Amniotic stem cell (primary cell): ENCODE measurements around the gene FOXN3.
"Not testable (repeated sequence)": the region's sequence is repeated elsewhere in the genome, so short reads cannot be mapped to it uniquely, and the experiment has no call there.

Source experiments
- DNase-seq: peaks from one replicate; lab custom pipeline; 2025; lab: John Stamatoyannopoulos, UW

Gene FOXN3

GRCh38 chr14:89302396-89302950 lies 114.6 kb downstream of the FOXN3 start:
- DNase-seq: no peak

- DNase-seq: no peak
Observed at GRCh38 chr14:89299587-89299986, 117.4 kb downstream of the FOXN3 start.

- DNase-seq: no peak
Observed at GRCh38 chr14:89298056-89298834, 118.8 kb downstream of the FOXN3 start.

- DNase-seq: no peak
Observed at GRCh38 chr14:89296281-89296745, 120.7 kb downstream of the FOXN3 start.

GRCh38 chr14:89294872-89295271 lies 122.2 kb downstream of the FOXN3 start:
- no peak for DNase-seq

- DNase-seq: not testable (repeated sequence)
Observed at GRCh38 chr14:89294469-89294868, 122.6 kb downstream of the FOXN3 start.

GRCh38 chr14:89294060-89294459 lies 123.0 kb downstream of the FOXN3 start:
- DNase-seq: no peak

GRCh38 chr14:89293314-89293916 lies 123.6 kb downstream of the FOXN3 start:
- no peak for DNase-seq

GRCh38 chr14:89292579-89293313 lies 124.3 kb downstream of the FOXN3 start:
- no peak for DNase-seq

- DNase-seq: no peak
Observed at GRCh38 chr14:89291351-89291940, 125.6 kb downstream of the FOXN3 start.

GRCh38 chr14:89290813-89291212 lies 126.2 kb downstream of the FOXN3 start:
- DNase-seq: no peak

- DNase-seq: no peak
Observed at GRCh38 chr14:89289477-89289876, 127.6 kb downstream of the FOXN3 start.

- DNase-seq: no peak
Observed at GRCh38 chr14:89288114-89288513, 128.9 kb downstream of the FOXN3 start.

- DNase-seq: peak; percentile 42
Observed at GRCh38 chr14:89284333-89285058, 132.5 kb downstream of the FOXN3 start.

GRCh38 chr14:89283327-89284060 lies 133.5 kb downstream of the FOXN3 start:
- no peak for DNase-seq

- no peak for DNase-seq
Observed at GRCh38 chr14:89282191-89282590, 134.8 kb downstream of the FOXN3 start.

- DNase-seq: no peak
Observed at GRCh38 chr14:89280600-89280999, 136.4 kb downstream of the FOXN3 start.

- DNase-seq: no peak
Observed at GRCh38 chr14:89279649-89280232, 137.3 kb downstream of the FOXN3 start.

GRCh38 chr14:89277203-89277602 lies 139.8 kb downstream of the FOXN3 start:
- no peak for DNase-seq

- no peak for DNase-seq
Observed at GRCh38 chr14:89276424-89276975, 140.5 kb downstream of the FOXN3 start.
